Neutrophil (primary cell): ENCODE data around the gene ABCD1.

Source experiments
- H3K27ac ChIP-seq: fragments of 200-600 bp; sonication (generic); 2 replicates; pipeline ENCODE4 v1.5.1; 2016; ENCODE audit warnings: mild to moderate bottlenecking, moderate library complexity
- H3K27me3 ChIP-seq: fragments of 200-600 bp; sonication (generic); 2 replicates; pipeline ENCODE4 v1.6.0; 2016; ENCODE audit warnings: mild to moderate bottlenecking
- H3K36me3 ChIP-seq: fragments of 200-600 bp; sonication (generic); 2 replicates; pipeline ENCODE4 v1.5.1; 2017
- H3K4me1 ChIP-seq, 2 experiments: fragments of 200-600 bp in 1 of 2; sonication (generic) in 1 of 2; 1 replicate in 1 of 2; 2 replicates in 1 of 2; pipeline versions ENCODE4 v1.5.1 to v1.6.1; 2013 to 2016; ENCODE audit warnings: low read depth in 1 of 2, low read length in 1 of 2, mild to moderate bottlenecking in 1 of 2, moderate library complexity in 1 of 2; ENCODE audit not compliant: control insufficient read depth in 1 of 2, insufficient read depth in 1 of 2
- H3K4me3 ChIP-seq, 2 experiments: fragments of 200-600 bp in 1 of 2; sonication (generic) in 1 of 2; 1 replicate in 1 of 2; 2 replicates in 1 of 2; pipeline ENCODE4 v1.5.1; 2013 to 2016; ENCODE audit warnings: low read depth in 1 of 2, low read length in 1 of 2, mild to moderate bottlenecking in 1 of 2, moderate library complexity in 1 of 2
- H3K9me3 ChIP-seq: fragments of 200-600 bp; sonication (generic); 2 replicates; pipeline ENCODE4 v1.5.1; 2016
- CTCF ChIP-seq: fragments of 200-600 bp; sonication (generic); IDR thresholded peaks from 2 replicates; pipeline ENCODE4 v1.5.1; 2016; ENCODE audit warnings: antibody characterized with exemption

The ABCD1 gene

GRCh38 chrX:153773218-153773611 is 48.6 kb downstream of the ABCD1 start:
- Histone ChIP-seq H3K4me1 (no peaks in the 10 kb centered on the region), H3K27me3 (no peaks in the 10 kb centered on the region), H3K27ac (no peak overlapping the region), H3K9me3 (no peaks in the 10 kb centered on the region), H3K36me3 (no peaks in the 10 kb centered on the region), H3K4me3 (no peak overlapping the region)
- no peak for TF ChIP-seq CTCF

GRCh38 chrX:153773741-153774575 is 49.3 kb downstream of the ABCD1 start:
- no peaks in the 10 kb centered on the region for H3K9me3 ChIP-seq
- H3K36me3 ChIP-seq: no peaks in the 10 kb centered on the region
- H3K27ac ChIP-seq: no peak overlapping the region
- TF ChIP-seq CTCF: no peak
- H3K4me3 ChIP-seq: no peak overlapping the region
- no peaks in the 10 kb centered on the region for H3K4me1 ChIP-seq
- peaks cover 5% of the 10 kb centered on the region for H3K27me3 ChIP-seq

GRCh38 chrX:153774576-153775292 is 50.1 kb downstream of the ABCD1 start:
- Histone ChIP-seq H3K27me3 (peaks cover 13% of the 10 kb centered on the region), H3K4me3 (no peak overlapping the region), H3K36me3 (no peaks in the 10 kb centered on the region), H3K4me1 (no peaks in the 10 kb centered on the region), H3K9me3 (no peaks in the 10 kb centered on the region), H3K27ac (no peak overlapping the region)
- no peak for TF ChIP-seq CTCF

- Histone ChIP-seq H3K27me3 (peaks cover 20% of the 10 kb centered on the region), H3K4me1 (no peaks in the 10 kb centered on the region), H3K36me3 (no peaks in the 10 kb centered on the region), H3K9me3 (no peaks in the 10 kb centered on the region), H3K27ac (no peak overlapping the region), H3K4me3 (no peak overlapping the region)
- no peak for TF ChIP-seq CTCF
Observed at GRCh38 chrX:153775293-153776119, 50.9 kb downstream of the ABCD1 start.

GRCh38 chrX:153776120-153776599 is 51.5 kb downstream of the ABCD1 start:
- Histone ChIP-seq H3K4me3 (no peak overlapping the region), H3K36me3 (no peaks in the 10 kb centered on the region), H3K9me3 (no peaks in the 10 kb centered on the region), H3K4me1 (no peaks in the 10 kb centered on the region), H3K27ac (no peak overlapping the region), H3K27me3 (peaks cover 27% of the 10 kb centered on the region)
- no peak for TF ChIP-seq CTCF
